Parathyroid adenoma (tissue), 2 donors: ENCODE measurements around the gene PDE5A.
"Not testable (repeated sequence)": the region's sequence is repeated elsewhere in the genome, so short reads cannot be mapped to it uniquely, and the experiment has no call there.

Source experiments
- H2AFZ ChIP-seq: fragments of 300-600 bp; sonication (generic); one replicate; pipeline ENCODE4 v1.7.0; 2017; ENCODE audit warnings: antibody characterized with exemption, mild to moderate bottlenecking
- H3K27ac ChIP-seq: fragments of 300-600 bp; sonication (generic); one replicate; pipeline ENCODE4 v1.7.0; 2017
- H3K27me3 ChIP-seq: fragments of 300-600 bp; sonication (generic); one replicate; pipeline ENCODE4 v1.7.0; 2017; ENCODE audit warnings: low read length; ENCODE audit not compliant: control insufficient read depth, insufficient read depth
- H3K36me3 ChIP-seq: fragments of 300-600 bp; sonication (generic); one replicate; pipeline ENCODE4 v1.7.0; 2017; ENCODE audit warnings: low read length; ENCODE audit not compliant: control insufficient read depth, insufficient read depth
- H3K4me1 ChIP-seq: fragments of 300-600 bp; sonication (generic); one replicate; pipeline ENCODE4 v1.7.0; 2017; ENCODE audit warnings: control low read depth
- H3K4me2 ChIP-seq: fragments of 300-600 bp; sonication (generic); one replicate; pipeline ENCODE4 v1.7.0; 2017; ENCODE audit warnings: low read length
- H3K4me3 ChIP-seq: fragments of 300-600 bp; sonication (generic); one replicate; pipeline ENCODE4 v1.7.0; 2017; ENCODE audit warnings: low read depth, low read length
- H3K79me2 ChIP-seq: fragments of 300-600 bp; sonication (generic); one replicate; pipeline ENCODE4 v1.7.0; 2017; ENCODE audit warnings: control low read depth
- H3K9ac ChIP-seq: fragments of 300-600 bp; sonication (generic); one replicate; pipeline ENCODE4 v1.7.0; 2017; ENCODE audit warnings: mild to moderate bottlenecking
- H3K9me3 ChIP-seq: fragments of 300-600 bp; sonication (generic); one replicate; pipeline ENCODE4 v1.7.0; 2017; ENCODE audit warnings: low read length; ENCODE audit not compliant: control insufficient read depth
- CTCF ChIP-seq: fragments of 300-600 bp; sonication (generic); IDR thresholded peaks from one replicate; pipeline ENCODE4 v1.7.0; 2017; ENCODE audit warnings: antibody characterized with exemption, mild to moderate bottlenecking
- donor health status: primary hyperparathyroidism.

PDE5A gene

GRCh38 chr4:119641765-119642164 lies 13.2 kb upstream of the PDE5A start:
- no peak for TF ChIP-seq CTCF
- no peak overlapping the region for H3K9ac ChIP-seq
- no peaks in the 10 kb centered on the region for H3K79me2 ChIP-seq
- H3K36me3 ChIP-seq: no peaks in the 10 kb centered on the region
- no peak overlapping the region for H2AFZ ChIP-seq
- no peaks in the 10 kb centered on the region for H3K4me1 ChIP-seq
- H3K9me3 ChIP-seq: no peaks in the 10 kb centered on the region
- H3K27ac ChIP-seq: no peak overlapping the region
- H3K4me2 ChIP-seq: no peak overlapping the region
- H3K4me3 ChIP-seq: no peak overlapping the region
- no peaks in the 10 kb centered on the region for H3K27me3 ChIP-seq

GRCh38 chr4:119638359-119638758 lies 9.8 kb upstream of the PDE5A start:
- Histone ChIP-seq H3K9ac (no peak overlapping the region), H3K36me3 (no peaks in the 10 kb centered on the region)

GRCh38 chr4:119636851-119637250 lies 8.2 kb upstream of the PDE5A start:
- not testable (repeated sequence) for H3K4me1 ChIP-seq, H2AFZ ChIP-seq, H3K4me2 ChIP-seq, H3K36me3 ChIP-seq, H3K27ac ChIP-seq, H3K79me2 ChIP-seq, H3K9me3 ChIP-seq, H3K27me3 ChIP-seq, H3K4me3 ChIP-seq, H3K9ac ChIP-seq

More at GRCh38 chr4:119638359-119638758, 9.8 kb upstream of the PDE5A start:
- no peaks in the 10 kb centered on the region for H3K27me3 ChIP-seq
- no peak overlapping the region for H3K4me2 ChIP-seq
- no peaks in the 10 kb centered on the region for H3K9me3 ChIP-seq
- TF ChIP-seq CTCF: no peak
- no peak overlapping the region for H3K27ac ChIP-seq
- no peaks in the 10 kb centered on the region for H3K79me2 ChIP-seq
- no peak overlapping the region for H2AFZ ChIP-seq
- no peaks in the 10 kb centered on the region for H3K4me1 ChIP-seq
- no peak overlapping the region for H3K4me3 ChIP-seq

GRCh38 chr4:119632216-119632615 lies 3.6 kb upstream of the PDE5A start:
- Histone ChIP-seq H3K79me2 (no peaks in the 10 kb centered on the region), H3K4me1 (no peaks in the 10 kb centered on the region), H2AFZ (no peak overlapping the region), H3K4me2 (no peak overlapping the region), H3K9me3 (no peaks in the 10 kb centered on the region), H3K9ac (no peak overlapping the region), H3K27me3 (no peaks in the 10 kb centered on the region), H3K27ac (no peak overlapping the region), H3K36me3 (no peaks in the 10 kb centered on the region), H3K4me3 (no peak overlapping the region)
- TF ChIP-seq CTCF: no peak

DNA sequence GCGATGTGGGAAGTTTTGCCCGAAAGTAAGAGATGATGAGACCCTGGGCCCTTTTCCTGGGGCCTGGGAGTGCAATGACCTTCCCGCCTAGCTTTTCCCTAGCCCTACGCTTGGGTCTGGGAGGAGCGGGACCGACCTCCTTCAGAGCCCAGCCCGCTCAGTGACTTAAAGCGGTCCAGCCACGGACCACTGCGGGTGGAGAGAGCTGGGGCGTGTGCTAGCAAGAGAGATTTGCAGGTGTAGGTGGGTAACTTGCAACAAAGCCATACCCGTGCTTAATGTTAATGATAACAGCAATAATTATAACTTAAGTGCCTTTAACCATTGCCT lies 503 bp upstream of the PDE5A start:
- no peaks in the 10 kb centered on the region for H3K9me3 ChIP-seq
- peak overlapping the region; percentile 94 for H2AFZ ChIP-seq
- H3K4me2 ChIP-seq: peak overlapping the region; percentile 87
- no peak for TF ChIP-seq CTCF
- peak overlapping the region; percentile 19 for H3K27ac ChIP-seq
- no peak overlapping the region for H3K9ac ChIP-seq
- H3K36me3 ChIP-seq: no peaks in the 10 kb centered on the region
- H3K79me2 ChIP-seq: no peaks in the 10 kb centered on the region
- H3K4me1 ChIP-seq: no peaks in the 10 kb centered on the region
- H3K4me3 ChIP-seq: peak overlapping the region; percentile 78
- no peaks in the 10 kb centered on the region for H3K27me3 ChIP-seq
